SK-N-SH (cell line): Measurements from ENCODE around the gene HAVCR1. TPM values are rescaled to one million over a fixed set of nuclear protein-coding genes. Genes with fewer than 3 reads are reported as not detected.

Experiments used
- CTCF ChIA-PET: fragments of 300-600, 350-600 bp; formaldehyde crosslinking; extraction: SDS; loops from one replicate; lab custom pipeline; 2021; lab: Yijun Ruan, JAX
- POLR2A ChIA-PET: fragments of 350-600 bp; sonication (Branson Sonifier 250); formaldehyde crosslinking; extraction: SDS; loops from one replicate; lab custom pipeline; 2020; ENCODE audit warnings: antibody characterized with exemption, inconsistent platforms; lab: Yijun Ruan, JAX
- DNase-seq: peaks from one replicate; pipeline ENCODE4 v3.0.0; 2012
- H2AFZ ChIP-seq: fragments of 200-600 bp; sonication (generic); 2 replicates; pipeline ENCODE4 v1.8.1; 2016; ENCODE audit warnings: antibody characterized with exemption, mild to moderate bottlenecking, low read depth
- H3F3A ChIP-seq: fragments of 200-600 bp; sonication (generic); replicated peaks from 2 replicates; pipeline ENCODE3; 2016; ENCODE audit warnings: antibody characterized with exemption, mild to moderate bottlenecking; ENCODE audit not compliant: insufficient read depth
- H3K27ac ChIP-seq, 2 experiments: fragments of 200-500 bp in 1 of 2; fragments of 200-600 bp in 1 of 2; sonication (Bioruptor generic) in 1 of 2; sonication (generic), shearing (Covaris generic) in 1 of 2; 2 replicates each; pipeline versions ENCODE4 v1.5.1 to v1.6.1; 2014 to 2016; ENCODE audit warnings: low read depth in 2 of 2, inconsistent platforms in 1 of 2, low read length in 1 of 2, mild to moderate bottlenecking in 1 of 2, mixed read lengths in 1 of 2
- H3K27me3 ChIP-seq: fragments of 200-600 bp; sonication (generic), shearing (Covaris generic); 2 replicates; pipeline ENCODE4 v1.6.1; 2016; ENCODE audit warnings: mixed run types; ENCODE audit not compliant: insufficient read depth
- H3K36me3 ChIP-seq, 2 experiments: fragments of 200-500 bp in 1 of 2; fragments of 200-600 bp in 1 of 2; sonication (Bioruptor generic) in 1 of 2; sonication (generic) in 1 of 2; replicated peaks in 1 of 2; 2 replicates each; pipeline versions ENCODE3 to v1.5.1; 2014 to 2016; ENCODE audit warnings: low read length in 1 of 2, mild to moderate bottlenecking in 1 of 2; ENCODE audit not compliant: insufficient read depth in 2 of 2, control insufficient read depth in 1 of 2
- H3K4me1 ChIP-seq, 2 experiments: fragments of 200-500 bp in 1 of 2; fragments of 200-600 bp in 1 of 2; sonication (Bioruptor generic) in 1 of 2; sonication (generic), shearing (Covaris generic) in 1 of 2; 2 replicates each; pipeline versions ENCODE4 v1.5.1 to v1.6.1; 2014 to 2016; ENCODE audit warnings: low read depth in 1 of 2, low read length in 1 of 2, mixed run types in 1 of 2; ENCODE audit not compliant: insufficient read depth in 2 of 2, control insufficient read depth in 1 of 2
- H3K4me2 ChIP-seq: fragments of 200-600 bp; sonication (generic), shearing (Covaris generic); 2 replicates; pipeline ENCODE4 v1.6.1; 2017; ENCODE audit warnings: mixed run types
- H3K4me3 ChIP-seq, 2 experiments: fragments of 200-500 bp in 1 of 2; fragments of 200-600 bp in 1 of 2; sonication (Bioruptor generic) in 1 of 2; sonication (generic), shearing (Covaris generic) in 1 of 2; 2 replicates each; pipeline versions ENCODE4 v1.5.1 to v1.8.1; 2014 to 2016; ENCODE audit warnings: low read depth in 2 of 2, inconsistent platforms in 1 of 2, low read length in 1 of 2, mild to moderate bottlenecking in 1 of 2, mixed read lengths in 1 of 2, moderate library complexity in 1 of 2
- H3K79me2 ChIP-seq: fragments of 200-600 bp; sonication (generic); 2 replicates; pipeline ENCODE4 v1.8.1; 2017; ENCODE audit warnings: mild to moderate bottlenecking; ENCODE audit not compliant: insufficient read depth
- H3K9ac ChIP-seq: fragments of 200-600 bp; sonication (generic); 2 replicates; pipeline ENCODE4 v1.6.1; 2017; ENCODE audit warnings: mixed run types
- H3K9me2 ChIP-seq: fragments of 200-600 bp; sonication (generic); 2 replicates; pipeline ENCODE4 v1.6.1; 2017; ENCODE audit warnings: mixed run types
- H3K9me3 ChIP-seq: fragments of 200-600 bp; sonication (generic); 2 replicates; pipeline ENCODE4 v1.6.1; 2017; ENCODE audit warnings: mixed run types, mild to moderate bottlenecking, moderate library complexity
- H4K20me1 ChIP-seq: fragments of 200-600 bp; sonication (generic); 2 replicates; pipeline ENCODE4 v1.6.1; 2017; ENCODE audit warnings: mild to moderate bottlenecking, mixed run types; ENCODE audit not compliant: insufficient read depth
- CHD2 ChIP-seq: fragments of 150-350 bp; IDR thresholded peaks from 2 replicates; pipeline ENCODE4 v1.6.1; 2018; ENCODE audit warnings: low read length; ENCODE audit not compliant: partially characterized antibody
- FOXJ3 ChIP-seq: sonication (generic); formaldehyde crosslinking; IDR thresholded peaks from 2 replicates; pipeline ENCODE4 v1.5.1; 2020; ENCODE audit warnings: mild to moderate bottlenecking, missing genetic modification reagents
- FOXM1 ChIP-seq: IDR thresholded peaks from 2 replicates; pipeline ENCODE4 v1.4.0; 2012; ENCODE audit warnings: low read depth, mild to moderate bottlenecking
- GABPA ChIP-seq: IDR thresholded peaks from 2 replicates; pipeline ENCODE4 v1.4.0; 2012; ENCODE audit warnings: low read depth, mild to moderate bottlenecking
- IRF3 ChIP-seq: fragments of 150-350 bp; IDR thresholded peaks from 2 replicates; pipeline ENCODE4 v1.6.1; 2016; ENCODE audit warnings: mild to moderate bottlenecking, low read depth, low read length
- MAX ChIP-seq: IDR thresholded peaks from 2 replicates; pipeline ENCODE4 v1.4.0; 2012; ENCODE audit warnings: low read depth
- MXI1 ChIP-seq: IDR thresholded peaks from 2 replicates; pipeline ENCODE4 v1.6.1; 2012; ENCODE audit warnings: mild to moderate bottlenecking, low read depth, low read length, improper control_type of control experiment
- NRF1 ChIP-seq: IDR thresholded peaks from 2 replicates; pipeline ENCODE4 v1.6.1; 2012; ENCODE audit warnings: low read depth, mild to moderate bottlenecking, low read length
- RXRA ChIP-seq: IDR thresholded peaks from 2 replicates; pipeline ENCODE4 v1.4.0; 2012; ENCODE audit warnings: low read depth, mild to moderate bottlenecking, borderline replicate concordance
- YY1 ChIP-seq: IDR thresholded peaks from 2 replicates; pipeline ENCODE4 v1.4.0; 2012; ENCODE audit warnings: low read depth, mild to moderate bottlenecking
- WGBS: methylation state at CpG from one replicate; pipeline ENCODE4 v1.1.6; 2017; ENCODE audit warnings: low lambda C conversion rate; 5-methylcytosine and 5-hydroxymethylcytosine counted together
- polyA plus RNA-seq, 3 experiments: library from polyadenylated mRNA; depleted of rRNA; stranded (reverse); fragments of >200 nt; gene quantifications; 2 replicates each; pipeline ENCODE4 v1.2.3, GENCODE V29; 2012
- TF ChIP-seq, protein P1 (sequence below): fragments of 200-600 bp; sonication (generic); IDR thresholded peaks from 2 replicates; pipeline ENCODE4 v1.6.1; 2017; ENCODE audit warnings: antibody characterized with exemption, mild to moderate bottlenecking, moderate library complexity

HAVCR1 gene
- polyA plus RNA-seq, 1 of the 3 experiments (the other 2 are of a cell fraction) = not detected

DNA sequence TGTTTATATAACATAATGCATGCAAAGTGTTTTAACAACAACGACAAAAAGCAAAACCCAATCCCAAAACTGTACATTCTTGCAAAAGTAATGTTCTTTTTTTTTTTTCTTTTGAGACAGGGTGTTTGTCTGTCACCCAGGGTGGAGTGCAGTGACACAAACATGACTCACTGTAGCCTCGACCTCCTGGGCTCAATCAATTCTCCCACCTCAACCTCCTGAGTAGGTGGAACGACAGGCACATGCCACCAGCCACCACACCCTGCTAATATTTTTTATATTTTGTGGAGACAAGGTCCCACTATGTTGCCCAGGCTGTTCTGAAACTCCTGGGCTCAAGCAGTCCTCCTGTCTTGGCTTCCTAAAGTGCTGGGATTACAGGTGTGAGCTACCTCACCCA lies 13.6 kb upstream of the HAVCR1 start:
- no peak overlapping the region for H2AFZ ChIP-seq
- no peaks in the 10 kb centered on the region for H3K4me1 ChIP-seq
- H3K27me3 ChIP-seq = no peaks in the 10 kb centered on the region
- H3K4me2 ChIP-seq = no peak overlapping the region
- WGBS = 27% methylated on average over 3 of the region's 3 CpGs
- H3K9me3 ChIP-seq = no peaks in the 10 kb centered on the region
- no peaks in the 10 kb centered on the region for H4K20me1 ChIP-seq
- TF ChIP-seq CHD2 = no peak
- H3K4me3 ChIP-seq = no peak overlapping the region
- no peaks in the 10 kb centered on the region for H3F3A ChIP-seq
- H3K9me2 ChIP-seq = no peaks in the 10 kb centered on the region
- no peak for DNase-seq
- no peak overlapping the region for H3K9ac ChIP-seq
- ChIA-PET POLR2A (no interaction called here), CTCF (interaction anchor here (1.3 kb wide), 1 partner anchor 10 kb away, joined by 4 read pairs; no protein-coding TSS in a partner anchor)
- no peaks in the 10 kb centered on the region for H3K79me2 ChIP-seq
- no peak overlapping the region for H3K27ac ChIP-seq
- no peaks in the 10 kb centered on the region for H3K36me3 ChIP-seq

- H4K20me1 ChIP-seq = no peaks in the 10 kb centered on the region
- H3K9ac ChIP-seq = no peak overlapping the region
- no peak overlapping the region for H3K4me2 ChIP-seq
- no peak overlapping the region for H3K4me3 ChIP-seq
- no peaks in the 10 kb centered on the region for H3K79me2 ChIP-seq
- WGBS = 41% methylated on average over 3 of the region's 3 CpGs
- TF ChIP-seq, protein P1, sequence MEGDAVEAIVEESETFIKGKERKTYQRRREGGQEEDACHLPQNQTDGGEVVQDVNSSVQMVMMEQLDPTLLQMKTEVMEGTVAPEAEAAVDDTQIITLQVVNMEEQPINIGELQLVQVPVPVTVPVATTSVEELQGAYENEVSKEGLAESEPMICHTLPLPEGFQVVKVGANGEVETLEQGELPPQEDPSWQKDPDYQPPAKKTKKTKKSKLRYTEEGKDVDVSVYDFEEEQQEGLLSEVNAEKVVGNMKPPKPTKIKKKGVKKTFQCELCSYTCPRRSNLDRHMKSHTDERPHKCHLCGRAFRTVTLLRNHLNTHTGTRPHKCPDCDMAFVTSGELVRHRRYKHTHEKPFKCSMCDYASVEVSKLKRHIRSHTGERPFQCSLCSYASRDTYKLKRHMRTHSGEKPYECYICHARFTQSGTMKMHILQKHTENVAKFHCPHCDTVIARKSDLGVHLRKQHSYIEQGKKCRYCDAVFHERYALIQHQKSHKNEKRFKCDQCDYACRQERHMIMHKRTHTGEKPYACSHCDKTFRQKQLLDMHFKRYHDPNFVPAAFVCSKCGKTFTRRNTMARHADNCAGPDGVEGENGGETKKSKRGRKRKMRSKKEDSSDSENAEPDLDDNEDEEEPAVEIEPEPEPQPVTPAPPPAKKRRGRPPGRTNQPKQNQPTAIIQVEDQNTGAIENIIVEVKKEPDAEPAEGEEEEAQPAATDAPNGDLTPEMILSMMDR = peak; percentile 9; the same call in 1 of the 2 replicates
- TF ChIP-seq FOXJ3 (CRISPR knock-in tag) = no peak
- TF ChIP-seq NRF1 = no peak
- CTCF ChIA-PET = no interaction called here
- no peaks in the 10 kb centered on the region for H3K27me3 ChIP-seq
- DNase-seq = no peak
- no peaks in the 10 kb centered on the region for H3K9me2 ChIP-seq
- no peak overlapping the region for H2AFZ ChIP-seq
- H3K36me3 ChIP-seq = no peaks in the 10 kb centered on the region
- H3K9me3 ChIP-seq = no peaks in the 10 kb centered on the region
- no peaks in the 10 kb centered on the region for H3K4me1 ChIP-seq
- no peak overlapping the region for H3K27ac ChIP-seq
- no peaks in the 10 kb centered on the region for H3F3A ChIP-seq
- POLR2A ChIA-PET = no interaction called here
These were observed 11.0 kb upstream of the HAVCR1 start for GRCh38 chr5:157069949-157070348.

DNA sequence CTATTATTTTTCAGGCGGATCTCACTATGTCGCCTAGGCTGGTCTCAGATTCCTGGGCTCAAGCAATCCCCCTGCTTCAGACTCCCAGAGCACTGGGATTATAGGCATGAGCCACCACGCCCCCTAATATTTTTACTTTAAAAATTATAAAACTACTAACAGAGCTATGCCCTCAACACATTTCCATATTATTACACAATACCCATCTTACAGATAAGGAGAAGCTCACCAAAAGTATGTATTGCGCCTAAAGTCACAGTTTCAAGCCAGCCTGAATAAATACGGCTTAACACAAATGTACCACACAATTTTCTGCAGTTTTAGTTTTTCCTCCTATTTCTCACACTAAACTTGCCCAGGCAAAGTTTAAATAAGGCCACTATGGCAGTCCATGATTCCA lies 9.9 kb upstream of the HAVCR1 start:
- TF ChIP-seq RXRA (no peak), NRF1 (no peak), IRF3 (no peak), YY1 (no peak), MXI1 (no peak), FOXJ3 (CRISPR knock-in tag) (no peak), MAX (no peak), GABPA (no peak), FOXM1 (no peak)
- Histone ChIP-seq H3K27ac (no peak overlapping the region), H2AFZ (no peak overlapping the region), H3F3A (no peaks in the 10 kb centered on the region), H3K36me3 (no peaks in the 10 kb centered on the region), H4K20me1 (no peaks in the 10 kb centered on the region), H3K79me2 (no peaks in the 10 kb centered on the region), H3K9me3 (no peaks in the 10 kb centered on the region), H3K9me2 (no peaks in the 10 kb centered on the region), H3K4me1 (no peaks in the 10 kb centered on the region), H3K27me3 (no peaks in the 10 kb centered on the region), H3K4me2 (no peak overlapping the region), H3K9ac (no peak overlapping the region), H3K4me3 (no peak overlapping the region)
- POLR2A ChIA-PET = no interaction called here
- DNase-seq = no peak
- CTCF ChIA-PET = no interaction called here
- WGBS = 64% methylated on average over 5 of the region's 5 CpGs
